Breast epithelium (tissue), 4 donors: ENCODE results near the gene GPX1. TPM values are rescaled to one million over a fixed set of nuclear protein-coding genes. Genes with fewer than 3 reads are reported as not detected.
"Not testable (repeated sequence)": the region's sequence is repeated elsewhere in the genome, so short reads cannot be mapped to it uniquely, and the experiment has no call there.

Experiments used
- DNase-seq, 2 donors: peaks; one replicate each; pipeline ENCODE4 v3.0.0-alpha.2; 2019; ENCODE audit warnings: low spot score in 2 of 2
- H3K27ac ChIP-seq, 2 donors: fragments of 200-600 bp; sonication (generic) in 1 of 2; one replicate each; pipeline ENCODE4 v1.5.1; 2016 to 2019; ENCODE audit warnings: mild to moderate bottlenecking in 1 of 2
- H3K27me3 ChIP-seq, 2 donors: fragments of 200-600 bp; sonication (generic) in 1 of 2; one replicate each; pipeline versions ENCODE4 v1.5.1 to v1.6.0; 2017 to 2019; ENCODE audit warnings: control low read depth in 1 of 2, mild to moderate bottlenecking in 1 of 2
- H3K36me3 ChIP-seq: fragments of 200-600 bp; one replicate; pipeline ENCODE4 v1.5.1; 2019
- H3K4me1 ChIP-seq, 2 donors: fragments of 200-600 bp; sonication (generic); one replicate each; pipeline ENCODE4 v1.5.1; 2016 to 2019; ENCODE audit warnings: control low read depth in 1 of 2
- H3K4me3 ChIP-seq, 3 donors: fragments of 200-600 bp; sonication (generic); 1 replicate in 2 of 3; 2 replicates in 1 of 3; pipeline ENCODE4 v1.5.1; 2016 to 2019; ENCODE audit warnings: mild to moderate bottlenecking in 3 of 3, moderate library complexity in 2 of 3
- H3K9me3 ChIP-seq, 2 donors: fragments of 200-600 bp; sonication (generic) in 1 of 2; one replicate each; pipeline ENCODE4 v1.5.1; 2016 to 2019; ENCODE audit warnings: control low read depth in 1 of 2
- CTCF ChIP-seq, 3 donors: fragments of 450-650 bp; IDR thresholded peaks; one replicate each; pipeline ENCODE4 v1.5.1; 2016 to 2017; ENCODE audit warnings: antibody characterized with exemption in 3 of 3, mild to moderate bottlenecking in 3 of 3, moderate library complexity in 3 of 3
- POLR2A ChIP-seq: fragments of 450-650 bp; IDR thresholded peaks from one replicate; pipeline ENCODE4 v1.6.1; 2016; ENCODE audit warnings: antibody characterized with exemption, mild to moderate bottlenecking, moderate library complexity
- POLR2AphosphoS5 ChIP-seq, 3 donors: sonication (generic); formaldehyde crosslinking; IDR thresholded peaks; one replicate each; pipeline ENCODE4 v1.6.1; 2017; ENCODE audit warnings: antibody characterized with exemption in 3 of 3
- intact Hi-C: fragments of 100-400 bp; cut with DNase I; formaldehyde crosslinking; loops from one replicate; pipeline ENCODE4 v1.15.1; 2023; ENCODE audit warnings: low total_unique reads
- total RNA-seq, 3 donors: library from RNA; depleted of rRNA; stranded (reverse); fragments of >200 nt; gene quantifications; one replicate each; pipeline ENCODE4 v1.1.0, GENCODE V29; 2016

GPX1 gene
- total RNA-seq, 3 donors from 2014 or later = 205 to 653 (median 275) TPM

GRCh38 chr3:49333916-49334633, 24.1 kb downstream of the GPX1 start:
- TF ChIP-seq CTCF (IDR thresholded peaks at IDR 0.05) = no peak
- no peak for TF ChIP-seq POLR2A
- no peak for TF ChIP-seq POLR2AphosphoS5 (IDR thresholded peaks at IDR 0.05)
- no peak overlapping the region for H3K4me3 ChIP-seq
- intact Hi-C loops = no loop called here
- H3K27ac ChIP-seq = no peak overlapping the region
- no peaks in the 10 kb centered on the region for H3K27me3 ChIP-seq
- H3K4me1 ChIP-seq = peaks cover 0 to 4% of the 10 kb centered on the region in 2 donors
- H3K9me3 ChIP-seq = no peaks in the 10 kb centered on the region
- H3K36me3 ChIP-seq = no peaks in the 10 kb centered on the region
- DNase-seq = no peak

GRCh38 chr3:49333091-49333490, 25.1 kb downstream of the GPX1 start:
- no peaks in the 10 kb centered on the region for H3K9me3 ChIP-seq
- H3K27ac ChIP-seq = no peak overlapping the region
- no peaks in the 10 kb centered on the region for H3K36me3 ChIP-seq
- no peaks in the 10 kb centered on the region for H3K4me1 ChIP-seq
- DNase-seq = no peak
- H3K27me3 ChIP-seq = no peaks in the 10 kb centered on the region
- no peak overlapping the region for H3K4me3 ChIP-seq
- no peak for TF ChIP-seq POLR2A
- no peak for TF ChIP-seq POLR2AphosphoS5 (IDR thresholded peaks at IDR 0.05)
- TF ChIP-seq CTCF (IDR thresholded peaks at IDR 0.05) = no peak
- intact Hi-C loops = no loop called here

GRCh38 chr3:49329186-49329585, 29.0 kb downstream of the GPX1 start:
- H3K4me3 ChIP-seq = no peak overlapping the region
- intact Hi-C loops = no loop called here
- no peak overlapping the region for H3K27ac ChIP-seq
- DNase-seq = no peak
- H3K9me3 ChIP-seq = no peaks in the 10 kb centered on the region
- no peaks in the 10 kb centered on the region for H3K36me3 ChIP-seq
- no peaks in the 10 kb centered on the region for H3K27me3 ChIP-seq
- TF ChIP-seq POLR2AphosphoS5 (IDR thresholded peaks at IDR 0.05) (no peak), CTCF (IDR thresholded peaks at IDR 0.05) (no peak), POLR2A (no peak)
- no peaks in the 10 kb centered on the region for H3K4me1 ChIP-seq

- H3K9me3 ChIP-seq, H3K27me3 ChIP-seq, DNase-seq, H3K4me1 ChIP-seq, H3K36me3 ChIP-seq, H3K27ac ChIP-seq, H3K4me3 ChIP-seq, intact Hi-C loops: not testable (repeated sequence)
These were observed 29.8 kb downstream of the GPX1 start for GRCh38 chr3:49328350-49328749.

GRCh38 chr3:49327485-49327884, 30.7 kb downstream of the GPX1 start:
- Histone ChIP-seq H3K27me3 (no peaks in the 10 kb centered on the region), H3K36me3 (peaks cover 6% of the 10 kb centered on the region), H3K4me3 (no peak overlapping the region), H3K27ac (no peak overlapping the region), H3K4me1 (no peaks in the 10 kb centered on the region), H3K9me3 (no peaks in the 10 kb centered on the region)
- no peak for TF ChIP-seq POLR2AphosphoS5 (IDR thresholded peaks at IDR 0.05)
- intact Hi-C loops = no loop called here
- DNase-seq = no peak

- Histone ChIP-seq H3K27me3 (no peaks in the 10 kb centered on the region), H3K4me3 (no peak overlapping the region), H3K9me3 (no peaks in the 10 kb centered on the region), H3K4me1 (no peaks in the 10 kb centered on the region), H3K27ac (no peak overlapping the region), H3K36me3 (peaks cover 6% of the 10 kb centered on the region)
- no peak for TF ChIP-seq CTCF (IDR thresholded peaks at IDR 0.05)
- TF ChIP-seq POLR2AphosphoS5 (IDR thresholded peaks at IDR 0.05) = no peak
- no peak for TF ChIP-seq POLR2A
- no peak for DNase-seq
- intact Hi-C loops = no loop called here
These were observed 33.4 kb downstream of the GPX1 start for GRCh38 chr3:49324768-49325167.
